HG02885 (cell line): ENCODE results near the gene FCHO2.
"Not testable (repeated sequence)": the region's sequence is repeated elsewhere in the genome, so short reads cannot be mapped to it uniquely, and the experiment has no call there.

Experiments used
- ATAC-seq: cut with Tn5 transposase; IDR thresholded peaks from one replicate; pipeline ENCODE4 v1.9.1; 2021; ENCODE audit warnings: mild to moderate bottlenecking; ENCODE audit not compliant: unreplicated experiment, poor library complexity

FCHO2 gene, protein sequence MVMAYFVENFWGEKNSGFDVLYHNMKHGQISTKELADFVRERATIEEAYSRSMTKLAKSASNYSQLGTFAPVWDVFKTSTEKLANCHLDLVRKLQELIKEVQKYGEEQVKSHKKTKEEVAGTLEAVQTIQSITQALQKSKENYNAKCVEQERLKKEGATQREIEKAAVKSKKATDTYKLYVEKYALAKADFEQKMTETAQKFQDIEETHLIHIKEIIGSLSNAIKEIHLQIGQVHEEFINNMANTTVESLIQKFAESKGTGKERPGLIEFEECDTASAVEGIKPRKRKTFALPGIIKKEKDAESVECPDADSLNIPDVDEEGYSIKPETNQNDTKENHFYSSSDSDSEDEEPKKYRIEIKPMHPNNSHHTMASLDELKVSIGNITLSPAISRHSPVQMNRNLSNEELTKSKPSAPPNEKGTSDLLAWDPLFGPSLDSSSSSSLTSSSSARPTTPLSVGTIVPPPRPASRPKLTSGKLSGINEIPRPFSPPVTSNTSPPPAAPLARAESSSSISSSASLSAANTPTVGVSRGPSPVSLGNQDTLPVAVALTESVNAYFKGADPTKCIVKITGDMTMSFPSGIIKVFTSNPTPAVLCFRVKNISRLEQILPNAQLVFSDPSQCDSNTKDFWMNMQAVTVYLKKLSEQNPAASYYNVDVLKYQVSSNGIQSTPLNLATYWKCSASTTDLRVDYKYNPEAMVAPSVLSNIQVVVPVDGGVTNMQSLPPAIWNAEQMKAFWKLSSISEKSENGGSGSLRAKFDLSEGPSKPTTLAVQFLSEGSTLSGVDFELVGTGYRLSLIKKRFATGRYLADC

DNA sequence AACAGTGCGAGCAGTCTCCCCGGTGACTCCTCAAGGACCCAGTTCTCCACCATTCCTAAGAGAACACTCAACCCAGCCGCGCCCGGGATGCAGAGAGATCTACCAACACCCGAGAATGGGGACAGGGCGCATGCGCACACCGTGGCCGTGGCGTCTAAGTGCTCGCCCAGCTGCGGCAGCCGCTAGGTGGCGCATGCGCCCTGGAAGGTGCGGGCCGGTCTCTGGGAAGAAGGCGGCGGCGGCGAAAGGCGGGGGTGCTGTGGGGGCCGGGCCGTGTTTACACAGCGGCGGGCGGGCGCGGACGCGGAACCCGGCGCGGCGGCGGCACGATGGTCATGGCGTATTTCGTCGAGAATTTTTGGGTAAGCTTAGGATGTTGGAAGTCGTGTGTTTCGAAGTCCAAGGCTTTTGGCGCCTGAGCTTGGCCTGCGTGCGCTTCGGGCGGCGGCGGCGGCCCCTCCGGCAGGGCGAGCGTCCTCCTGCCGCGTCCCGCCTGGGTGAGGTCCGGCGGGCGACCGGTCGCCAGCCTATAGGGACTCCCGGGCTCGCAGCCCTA, at the start of gene FCHO2:
FCHO2 (plus strand) TSS at position 274 of the 556 bp plus-strand sequence; CDS start at position 330, 56 bp downstream.
- ATAC-seq: peak; percentile 96

DNA sequence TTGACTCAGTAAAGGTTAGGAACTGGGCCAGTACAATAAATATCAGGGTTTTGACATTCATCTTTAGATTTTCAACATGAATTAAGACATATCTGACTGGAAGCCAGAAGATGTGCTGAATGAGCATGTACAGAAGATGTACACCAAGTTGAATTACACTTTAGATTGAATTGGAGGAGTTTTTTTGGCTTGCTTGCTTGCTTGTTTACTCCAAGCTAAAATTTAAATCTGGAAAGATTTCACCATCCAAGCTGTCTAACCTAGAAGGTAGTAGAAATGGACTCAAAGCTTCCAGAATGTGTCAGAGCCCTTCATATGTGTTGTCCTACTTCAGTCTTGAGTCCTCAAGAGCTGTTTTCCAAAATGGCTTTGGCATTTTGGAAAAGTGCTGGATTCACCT, 49.0 kb upstream of the FCHO2 start:
- ATAC-seq: no peak

DNA sequence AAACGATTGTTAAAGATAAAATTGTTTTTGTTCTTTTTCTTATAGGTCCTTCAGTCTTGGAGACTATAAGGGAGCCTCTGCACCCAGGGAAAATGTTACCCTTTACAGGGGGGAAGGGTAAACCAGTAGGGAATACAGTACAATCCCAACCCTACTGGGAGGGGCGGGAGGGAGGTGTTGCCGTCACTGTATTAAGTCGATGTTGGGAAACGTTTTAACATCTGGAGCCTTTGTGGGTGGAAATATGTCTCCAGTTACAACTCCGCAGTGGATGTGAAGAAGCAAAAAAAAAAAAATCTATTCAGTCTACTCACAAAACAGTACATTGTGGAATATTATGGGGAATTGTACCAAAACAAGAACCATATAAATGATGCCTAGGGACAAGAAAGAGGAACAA, 47.2 kb upstream of the FCHO2 start:
- ATAC-seq: no peak

DNA sequence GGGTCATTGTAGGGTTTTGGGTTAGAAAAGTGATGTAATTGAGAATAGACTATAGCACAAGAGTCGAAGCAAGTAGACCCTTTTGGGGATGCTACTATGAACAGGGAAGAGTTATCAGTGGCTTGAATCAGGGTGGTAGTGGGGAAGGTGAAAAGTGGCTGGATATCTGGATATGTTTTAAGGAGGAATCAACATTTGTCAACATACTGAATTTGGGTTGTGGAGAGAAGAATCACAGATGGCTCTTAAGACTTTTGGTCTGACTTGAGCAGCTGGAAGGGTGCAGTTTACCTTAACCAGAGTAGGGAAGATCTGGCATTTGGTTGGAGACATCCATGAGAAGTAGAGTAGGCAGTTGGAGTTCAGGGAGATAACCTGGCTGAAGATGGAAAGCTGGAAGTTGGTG, 38.5 kb upstream of the FCHO2 start:
- ATAC-seq: no peak

DNA sequence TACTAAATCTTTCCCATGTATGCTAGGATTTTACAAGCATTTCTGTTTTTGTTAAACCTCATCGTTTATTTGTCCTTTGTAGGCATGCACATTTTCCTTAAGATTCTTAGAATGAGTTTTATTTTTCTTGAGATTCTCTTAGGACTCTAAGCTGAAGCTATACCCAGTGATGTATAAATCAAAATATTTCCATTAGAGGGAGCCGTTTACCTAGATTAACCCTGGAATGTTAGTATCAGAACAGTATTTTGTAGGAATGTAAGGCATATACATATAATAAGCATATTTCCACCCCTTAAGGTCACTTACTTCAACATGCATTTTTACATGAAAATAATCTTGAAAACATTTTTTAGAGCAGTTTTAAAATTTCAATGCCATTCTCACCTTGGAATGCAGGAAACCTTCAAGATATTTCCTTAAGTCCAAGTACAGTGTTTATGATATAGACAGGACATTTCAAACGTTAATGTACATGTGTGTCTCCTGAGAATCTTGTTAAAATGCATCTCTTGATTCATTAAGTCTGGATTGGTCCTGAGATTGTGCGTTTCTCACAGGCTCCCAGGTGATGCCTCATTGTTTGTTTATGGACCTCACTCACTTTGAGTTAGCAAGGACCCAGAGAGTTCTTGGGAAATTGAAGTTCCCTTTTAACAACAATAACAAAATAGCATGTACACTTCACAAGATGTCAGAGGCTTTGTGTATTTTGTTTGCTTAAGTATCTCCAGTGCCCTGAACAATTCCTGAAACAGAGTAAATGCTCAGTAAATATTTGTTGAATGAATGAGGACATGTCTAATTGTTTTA, 34.9 kb upstream of the FCHO2 start:
- no peak for ATAC-seq

DNA sequence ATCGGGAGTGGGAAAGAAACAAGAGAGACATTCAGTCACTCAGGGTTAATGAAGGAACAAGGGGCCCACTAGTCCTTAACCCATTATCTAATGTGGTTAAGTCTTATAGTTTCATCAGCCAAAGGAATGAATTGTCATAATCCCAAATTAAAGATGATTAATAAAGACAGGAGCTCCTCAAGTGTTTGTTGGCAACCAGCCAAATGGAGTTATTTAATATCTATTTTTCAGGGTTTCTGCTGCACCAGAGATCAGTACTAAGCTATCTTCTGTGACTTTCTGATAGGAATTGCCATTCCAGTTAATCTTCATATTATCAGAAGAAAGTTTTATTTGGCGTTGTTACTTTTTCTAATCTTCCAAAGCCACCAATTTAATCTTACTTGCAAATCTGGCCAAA, 34.0 kb upstream of the FCHO2 start:
- no peak for ATAC-seq

DNA sequence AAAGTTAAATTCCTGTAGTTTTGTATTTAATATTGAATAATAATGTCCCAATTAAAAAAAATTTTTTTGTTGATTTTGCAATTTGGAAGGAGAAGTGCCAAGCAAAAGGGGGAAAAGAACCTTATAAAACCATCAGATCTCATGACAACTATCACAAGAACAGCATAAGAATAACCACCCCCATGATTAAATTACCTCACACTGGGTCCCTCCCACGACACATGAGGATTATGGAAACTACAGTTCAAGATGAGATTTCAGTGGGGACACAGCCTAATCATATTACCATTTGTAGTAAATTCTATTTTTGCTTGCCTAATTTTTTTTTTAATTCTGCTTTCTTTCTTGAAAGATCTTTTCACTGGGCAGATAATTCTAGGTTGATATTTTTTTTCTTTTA, 33.4 kb upstream of the FCHO2 start:
- ATAC-seq: no peak

DNA sequence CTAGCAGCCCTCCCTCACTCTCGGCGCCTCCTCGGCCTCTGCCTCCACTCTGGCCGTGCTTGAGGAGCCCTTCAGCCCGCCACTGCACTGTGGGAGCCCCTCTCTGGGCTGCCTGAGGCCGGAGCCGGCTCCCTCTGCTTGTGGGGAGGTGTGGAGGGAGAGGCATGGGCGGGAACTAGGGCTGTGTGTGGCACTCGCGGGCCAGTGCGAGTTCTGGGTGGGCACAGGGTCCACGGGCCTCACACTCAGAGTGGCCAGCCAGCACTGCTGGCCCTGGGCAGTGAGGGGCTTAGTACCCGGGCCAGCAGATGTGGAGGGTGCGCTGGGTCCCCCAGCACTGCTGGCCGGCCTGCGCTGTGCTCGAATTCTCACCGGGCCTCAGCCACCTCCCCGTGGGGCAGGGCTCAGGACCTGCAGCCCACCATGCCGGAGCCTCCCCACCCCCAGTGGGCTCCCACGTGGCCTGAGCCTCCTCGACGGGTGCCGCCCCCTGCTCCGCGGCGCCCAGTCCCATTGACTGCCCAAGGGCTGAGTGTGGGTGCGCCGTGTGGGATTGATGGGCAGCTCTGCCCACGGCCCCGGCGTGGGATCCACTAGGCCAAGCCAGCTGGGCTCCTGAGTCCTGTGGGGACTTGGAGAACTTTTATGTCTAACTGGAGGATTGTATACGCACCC, 30.4 kb upstream of the FCHO2 start:
- ATAC-seq: no peak

DNA sequence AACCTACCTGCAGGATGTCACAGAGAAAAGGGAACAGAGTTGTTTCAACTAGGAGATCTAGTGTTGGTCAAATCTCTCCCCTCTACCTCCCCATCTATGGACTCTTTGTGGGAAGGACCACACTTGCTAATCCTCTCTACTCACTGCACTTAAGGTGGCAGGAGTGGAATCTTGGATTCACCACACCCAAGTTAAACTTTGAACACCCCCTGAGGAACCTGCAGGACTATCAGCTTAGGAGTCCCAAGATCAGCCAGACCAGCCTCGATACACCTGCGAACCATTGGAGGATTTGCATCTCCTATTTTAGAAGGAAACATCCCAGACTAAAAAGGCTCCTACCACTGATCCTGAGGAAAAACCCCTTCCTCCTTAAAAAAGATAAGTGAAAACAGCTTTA, 23.2 kb upstream of the FCHO2 start:
- ATAC-seq: not testable (repeated sequence)

DNA sequence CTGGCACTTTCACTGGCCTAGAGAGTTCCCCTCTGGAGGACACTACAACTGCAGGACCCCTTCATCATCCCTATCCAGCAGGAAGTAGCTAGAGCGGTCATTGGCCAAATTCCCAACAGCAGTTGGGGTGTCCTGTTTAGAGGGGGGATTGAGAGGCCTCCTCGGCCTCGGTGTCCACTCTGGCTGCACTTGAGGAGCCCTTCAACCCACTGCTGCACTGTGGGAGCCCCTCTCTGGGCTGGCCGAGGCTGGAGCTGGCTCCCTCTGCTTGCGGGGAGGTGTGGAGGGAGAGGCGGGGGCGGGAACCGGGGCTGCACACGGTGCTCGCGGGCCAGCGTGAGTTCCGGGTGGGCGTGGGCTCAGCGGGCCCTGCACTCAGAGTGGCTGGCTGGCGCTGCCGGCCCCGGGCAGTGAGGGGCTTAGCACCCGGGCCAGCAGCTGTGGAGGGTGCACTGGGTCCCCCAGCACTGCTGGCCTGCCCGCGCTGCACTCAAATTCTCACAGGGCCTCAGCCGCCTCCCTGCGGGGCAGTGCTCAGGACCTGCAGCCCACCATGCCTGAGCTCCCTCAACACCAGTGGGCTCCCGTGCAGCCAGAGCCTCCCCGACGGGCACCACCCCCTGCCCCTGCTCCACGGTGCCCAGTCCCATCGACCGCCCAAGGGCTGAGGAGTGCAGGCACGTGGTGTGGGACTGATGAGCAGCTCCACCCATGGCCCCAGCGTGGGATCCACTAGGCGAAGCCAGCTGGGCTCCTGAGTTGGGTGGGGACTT, 20.7 kb upstream of the FCHO2 start:
- ATAC-seq: not testable (repeated sequence)

DNA sequence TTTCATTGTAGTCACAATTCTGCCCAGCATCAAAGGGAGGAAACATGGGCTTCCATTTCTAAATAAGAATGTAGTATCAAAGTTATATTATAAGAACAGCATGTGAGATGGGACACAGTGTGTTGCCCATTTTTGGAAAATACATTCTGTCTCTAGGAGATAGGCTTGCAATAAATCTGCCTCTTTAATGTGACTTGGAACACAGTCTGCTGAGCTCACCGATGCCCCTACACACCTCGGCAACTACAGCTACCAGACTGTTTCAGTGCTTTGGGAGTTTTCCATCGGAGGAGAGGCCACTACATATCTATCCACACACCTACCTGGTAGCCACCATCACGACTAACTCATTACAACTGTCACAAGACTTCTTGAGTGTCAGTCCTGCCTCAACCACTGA, 18.9 kb upstream of the FCHO2 start:
- no peak for ATAC-seq

DNA sequence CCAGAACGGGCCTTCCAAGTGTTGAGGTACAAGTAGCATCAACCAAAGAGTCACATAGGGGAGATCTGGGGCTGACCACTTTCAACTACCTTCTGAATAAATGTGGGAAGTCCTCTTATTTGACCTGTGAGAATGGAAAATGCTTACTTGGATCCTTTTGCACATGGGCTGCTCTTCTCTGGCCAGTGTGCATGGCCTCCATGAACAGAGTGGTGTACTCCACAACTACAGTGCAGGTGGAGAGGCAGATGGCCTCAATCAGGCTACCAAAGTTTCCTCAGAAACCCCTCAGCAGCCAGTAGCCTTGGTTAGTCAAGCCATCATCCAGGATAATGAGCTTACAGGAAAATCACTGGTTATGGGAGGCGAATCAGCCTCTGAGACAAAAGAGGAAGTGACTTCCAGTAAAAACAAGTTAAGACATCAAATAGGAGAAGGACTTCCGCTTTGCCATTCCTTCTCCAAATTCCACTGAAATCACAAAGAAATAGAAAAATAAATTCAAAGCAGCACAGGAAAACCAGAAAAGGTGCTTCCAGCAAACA, 18.3 kb upstream of the FCHO2 start:
- no peak for ATAC-seq

DNA sequence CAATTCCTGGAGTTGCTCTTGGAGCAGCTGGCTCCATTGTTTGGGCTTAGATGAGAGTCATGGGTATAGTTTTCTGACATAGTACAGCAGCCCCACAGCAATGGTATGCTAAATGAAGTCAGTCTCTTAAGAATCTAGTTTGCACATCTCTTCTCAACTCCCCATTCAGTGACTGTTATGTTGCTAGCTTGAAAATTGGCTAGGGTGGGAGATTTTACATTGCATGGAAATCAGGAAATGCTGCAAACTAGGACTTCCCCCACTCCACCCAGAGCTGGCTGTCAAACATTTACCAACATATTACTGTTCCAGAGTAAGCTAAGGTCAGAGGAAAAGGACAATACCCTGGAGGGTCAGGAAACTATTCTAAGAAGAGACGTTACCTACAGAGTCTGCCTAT, 17.6 kb upstream of the FCHO2 start:
- ATAC-seq: no peak

DNA sequence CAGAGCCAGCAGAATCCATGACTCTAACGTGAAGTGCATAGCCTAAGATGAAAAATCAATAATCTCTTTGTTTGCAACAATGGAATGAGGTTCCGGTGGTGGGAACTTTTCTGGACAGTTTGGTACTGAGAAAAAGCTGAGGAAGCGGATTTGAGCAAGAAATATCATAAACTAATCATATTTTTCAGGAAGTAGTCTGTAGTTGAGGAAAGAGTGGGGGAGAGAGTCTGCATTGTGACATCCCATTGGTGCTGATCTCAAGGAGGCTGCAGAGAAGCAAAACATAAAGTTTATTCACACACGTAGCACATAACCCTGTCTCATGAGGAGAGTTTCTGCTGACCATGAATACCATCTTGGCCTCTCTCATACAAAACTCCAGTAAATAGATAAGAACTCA, 15.8 kb upstream of the FCHO2 start:
- ATAC-seq: no peak

DNA sequence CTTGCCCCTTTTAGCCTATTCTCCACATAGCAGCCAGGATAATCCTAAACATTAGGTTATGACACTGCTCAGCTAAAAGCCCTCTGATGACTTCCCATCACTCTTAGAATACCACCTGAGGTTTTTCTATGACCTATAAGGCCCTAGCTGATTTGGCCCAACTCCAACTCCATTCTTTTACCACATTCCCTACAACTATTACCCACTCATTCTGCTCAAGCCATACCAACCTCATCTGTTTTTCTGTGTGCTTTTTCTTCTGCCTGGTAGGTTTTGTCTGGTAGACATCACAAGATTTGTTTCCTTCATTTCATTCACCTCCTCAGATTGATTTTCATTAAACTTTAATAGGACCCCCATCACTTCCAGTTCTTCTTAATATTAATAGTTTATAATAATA, 12.5 kb upstream of the FCHO2 start:
- ATAC-seq: no peak

DNA sequence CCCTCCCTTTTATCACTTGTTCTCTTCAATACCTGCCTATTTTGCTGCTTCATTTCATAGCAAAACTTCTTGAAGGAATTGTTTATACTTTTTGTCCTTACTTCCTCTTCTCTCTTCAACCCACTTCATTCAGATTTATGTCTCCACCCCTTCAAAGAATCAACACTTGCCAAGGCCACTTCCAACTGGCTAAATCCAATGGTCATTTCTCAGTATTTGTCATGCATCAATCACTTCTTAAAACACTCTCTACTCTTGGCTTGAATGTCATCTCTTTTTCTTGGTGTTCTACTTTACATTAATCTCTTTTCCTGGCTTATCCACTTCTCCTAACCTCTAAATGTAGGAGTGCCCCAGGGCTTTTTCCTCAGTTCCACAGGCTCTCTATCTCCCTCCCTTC, 8.3 kb upstream of the FCHO2 start:
- no peak for ATAC-seq

DNA sequence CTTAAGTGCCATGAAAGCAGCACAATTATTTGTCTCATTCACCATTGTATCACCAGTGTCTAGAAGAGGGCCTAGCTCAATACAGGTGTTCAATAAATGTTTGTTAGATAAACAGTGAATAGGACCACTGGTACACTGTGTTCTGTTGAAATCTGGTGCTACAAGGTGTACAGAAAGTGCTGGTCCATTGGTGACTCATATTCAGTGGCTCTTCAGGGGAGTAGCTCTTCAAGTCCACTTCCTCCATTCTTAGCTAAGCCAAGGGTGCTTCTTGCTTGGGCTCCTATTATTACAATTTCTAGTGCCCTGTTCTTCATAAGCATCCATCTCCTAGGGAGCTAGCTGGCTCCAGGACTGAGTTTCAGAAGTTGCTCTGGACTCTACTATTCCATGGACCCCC, 6.4 kb upstream of the FCHO2 start:
- ATAC-seq: no peak

DNA sequence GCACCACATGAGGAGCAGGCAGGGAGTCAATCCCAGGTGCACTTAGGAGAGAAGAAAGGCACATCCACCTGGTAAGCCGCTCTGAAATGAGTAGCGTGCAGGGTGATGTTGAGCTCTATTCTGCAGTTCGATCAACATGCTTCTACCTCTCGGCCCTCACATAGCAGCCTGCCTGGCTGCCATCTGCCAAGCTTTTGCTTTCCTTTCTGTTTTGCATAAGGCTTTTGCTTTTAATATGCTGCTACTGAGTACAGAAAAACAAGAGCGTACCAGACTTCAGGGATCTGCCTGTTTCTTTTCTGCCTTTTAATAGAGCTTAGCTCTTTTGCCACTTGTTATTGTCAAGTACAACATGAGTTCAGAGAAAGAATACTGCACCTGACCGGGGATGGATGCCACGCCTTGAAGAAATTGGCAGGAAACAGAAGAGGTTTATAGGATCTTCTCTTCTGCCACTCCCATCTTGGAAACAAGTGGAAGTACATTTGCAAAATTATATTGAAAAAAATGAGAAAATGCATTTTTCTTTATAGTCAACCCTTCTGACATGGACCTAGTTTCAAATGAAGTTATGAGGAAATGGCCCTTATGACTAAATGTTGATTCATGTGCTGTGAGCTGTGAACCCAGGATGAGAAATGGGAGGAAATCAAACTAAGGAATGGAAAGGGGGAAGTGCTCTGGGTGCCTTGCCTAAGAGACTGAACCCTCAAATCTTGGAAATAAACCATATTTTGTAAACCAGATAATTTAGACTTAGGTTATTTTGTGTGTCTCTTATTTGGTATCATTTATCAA, 4.0 kb upstream of the FCHO2 start:
- ATAC-seq: no peak
